ENCODE measurements around the gene AGAP3. TPM values are rescaled to one million over a fixed set of nuclear protein-coding genes. Genes with fewer than 3 reads are reported as not detected.

The AGAP3 gene
- polyA plus RNA-seq, 1 donor: 89.6 TPM

GRCh38 chr7:151137076-151137675 lies 50.9 kb downstream of the AGAP3 start:
- DNase-seq: no peak

- DNase-seq: no peak
Measured at GRCh38 chr7:151137791-151138152, 51.5 kb downstream of the AGAP3 start.

- DNase-seq: no peak
Measured at GRCh38 chr7:151138153-151138851, 52.0 kb downstream of the AGAP3 start.

- no peak for DNase-seq
Measured at GRCh38 chr7:151139071-151139790, 53.0 kb downstream of the AGAP3 start.

- no peak for DNase-seq
Measured at GRCh38 chr7:151139791-151140190, 53.5 kb downstream of the AGAP3 start.

GRCh38 chr7:151140826-151141225 lies 54.6 kb downstream of the AGAP3 start:
- DNase-seq: no peak

GRCh38 chr7:151141311-151141854 lies 55.1 kb downstream of the AGAP3 start:
- no peak for DNase-seq

GRCh38 chr7:151141855-151142685 lies 55.8 kb downstream of the AGAP3 start:
- no peak for DNase-seq

- no peak for DNase-seq
Measured at GRCh38 chr7:151142686-151143040, 56.4 kb downstream of the AGAP3 start.

GRCh38 chr7:151143261-151144015 lies 57.2 kb downstream of the AGAP3 start:
- no peak for DNase-seq

- DNase-seq: no peak
Measured at GRCh38 chr7:151144387-151144786, 58.1 kb downstream of the AGAP3 start.

- DNase-seq: no peak
Measured at GRCh38 chr7:151146761-151147160, 60.5 kb downstream of the AGAP3 start.

GRCh38 chr7:151148319-151149259 lies 62.3 kb downstream of the AGAP3 start:
- no peak for DNase-seq

- no peak for DNase-seq
Measured at GRCh38 chr7:151150388-151150787, 64.1 kb downstream of the AGAP3 start.

- no peak for DNase-seq
Measured at GRCh38 chr7:151152643-151153513, 66.6 kb downstream of the AGAP3 start.

GRCh38 chr7:151157645-151158329 lies 71.5 kb downstream of the AGAP3 start:
- DNase-seq: no peak

GRCh38 chr7:151161757-151162156 lies 75.5 kb downstream of the AGAP3 start:
- DNase-seq: no peak

- no peak for DNase-seq
Measured at GRCh38 chr7:151166629-151167196, 80.4 kb downstream of the AGAP3 start.
